H1 (cell line): ENCODE data around the gene FNDC10. TPM values are rescaled to one million over a fixed set of nuclear protein-coding genes. Genes with fewer than 3 reads are reported as not detected.

Experiments used
- CEBPB ChIP-seq: IDR thresholded peaks from 2 replicates; pipeline ENCODE4 v1.6.1; 2012; ENCODE audit warnings: low read depth, low read length
- polyA plus RNA-seq, 7 experiments: library from polyadenylated mRNA; depleted of rRNA in 3 of 7; stranded (reverse) in 5 of 7; unstranded in 2 of 7; fragments of >200 nt in 5 of 7; fragments of 200-250 nt in 2 of 7; gene quantifications; 1 replicate in 5 of 7; 2 replicates in 1 of 7; 4 replicates in 1 of 7; pipeline versions ENCODE4 v1.2.1 to v1.2.3, GENCODE V29; 2011 to 2013; ENCODE audit warnings: missing spikeins in 2 of 7, mixed read lengths in 2 of 7
- total RNA-seq: library from RNA; stranded (reverse); fragmentation: NEBNext Ultra II Directional; extraction: Animal tissue kit (Norgen Biotek cat#: 25700); gene quantifications from 2 replicates; pipeline ENCODE4 v1.2.1, GENCODE V29; 2021

Gene FNDC10
- total and polyA plus RNA-seq, 2 of the 8 experiments (the other 6 are each of a cell fraction or from before 2014, with no cell fraction given): 19.0 to 21.8 TPM

- TF ChIP-seq CEBPB: no peak
These were observed 653 bp downstream of the FNDC10 start (continued) for GRCh38 chr1:1599030-1599934.
